NCI-H2171 (cell line): ENCODE measurements around the gene MAMLD1.

Experiments used
- DNase-seq: peaks from one replicate; lab custom pipeline; 2025; lab: John Stamatoyannopoulos, UW

MAMLD1 gene

GRCh38 chrX:150531467-150531866 is 168.3 kb downstream of the MAMLD1 start:
- no peak for DNase-seq

GRCh38 chrX:150533863-150534262 is 170.7 kb downstream of the MAMLD1 start:
- DNase-seq: no peak

DNA sequence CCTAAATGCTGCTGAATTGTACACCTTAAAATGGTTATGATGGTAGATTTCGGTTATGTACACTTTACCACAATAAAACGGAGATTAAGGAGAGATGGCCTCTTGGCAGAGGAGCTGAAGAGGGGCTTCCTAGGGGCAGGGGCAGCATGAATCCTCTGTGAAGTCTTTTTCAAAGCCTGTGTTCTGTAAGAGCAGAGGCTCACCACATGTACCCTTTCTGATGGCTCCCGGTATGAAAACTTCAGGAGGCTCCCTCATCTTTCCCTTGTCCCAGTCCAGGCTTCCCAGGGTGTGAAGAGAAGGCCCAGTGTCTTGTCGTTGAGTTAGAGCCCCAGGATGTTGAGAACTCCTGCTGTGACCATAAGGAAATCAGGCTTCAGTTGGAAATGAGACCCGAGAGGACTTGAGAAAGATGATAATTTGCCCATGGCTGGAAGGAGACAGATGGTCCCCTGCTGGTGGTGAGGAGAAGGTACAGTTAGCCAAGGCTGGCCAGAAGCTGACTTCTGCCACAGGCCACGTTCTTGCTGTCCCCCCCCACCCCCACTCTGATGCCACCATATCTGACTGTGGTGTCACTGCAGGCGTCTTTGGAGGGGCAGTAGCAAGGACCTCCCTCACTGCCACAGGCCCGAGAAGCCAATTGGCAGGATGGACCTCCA is 173.5 kb downstream of the MAMLD1 start:
- DNase-seq: no peak

DNA sequence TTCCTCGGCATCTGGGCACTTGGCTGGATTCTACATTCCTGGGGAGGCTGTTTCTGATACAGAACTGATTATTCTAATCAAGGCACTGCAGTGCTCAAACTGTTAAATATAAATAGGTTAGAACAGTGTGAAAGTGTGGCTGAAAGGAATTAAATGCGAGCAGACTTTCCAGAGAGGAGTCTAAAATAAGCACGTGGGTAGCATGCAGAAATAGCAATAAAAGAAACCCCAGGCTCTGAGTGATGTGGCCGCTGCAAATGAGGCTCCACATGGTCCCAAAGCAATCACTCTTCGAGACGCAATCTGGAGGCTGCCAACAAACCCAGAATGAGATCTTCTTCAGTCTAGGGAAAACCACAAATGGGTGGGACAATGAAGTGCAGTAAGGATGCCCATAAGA is 174.7 kb downstream of the MAMLD1 start:
- DNase-seq: no peak

GRCh38 chrX:150540965-150541364 is 177.8 kb downstream of the MAMLD1 start:
- DNase-seq: no peak

DNA sequence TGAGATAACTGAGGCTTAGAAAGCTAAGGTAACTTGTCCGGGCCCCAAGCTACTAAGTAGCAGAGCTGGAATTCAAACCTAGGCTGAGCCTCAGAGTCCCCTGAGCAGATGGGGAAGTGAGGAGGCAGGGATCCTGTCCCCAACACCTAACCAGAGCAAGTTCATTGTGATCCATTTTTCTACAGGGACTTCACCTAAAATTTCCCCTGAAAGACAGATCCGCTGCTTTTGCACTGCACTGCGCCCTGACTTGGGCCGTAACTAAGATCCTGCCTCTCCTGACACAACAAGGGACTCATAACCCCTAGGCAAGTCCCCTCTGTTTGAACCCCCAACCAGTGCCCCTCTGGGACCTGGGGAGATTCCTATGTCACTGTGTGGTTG is 179.7 kb downstream of the MAMLD1 start:
- DNase-seq: no peak

- DNase-seq: no peak
These were observed 180.4 kb downstream of the MAMLD1 start for GRCh38 chrX:150543230-150544155.

DNA sequence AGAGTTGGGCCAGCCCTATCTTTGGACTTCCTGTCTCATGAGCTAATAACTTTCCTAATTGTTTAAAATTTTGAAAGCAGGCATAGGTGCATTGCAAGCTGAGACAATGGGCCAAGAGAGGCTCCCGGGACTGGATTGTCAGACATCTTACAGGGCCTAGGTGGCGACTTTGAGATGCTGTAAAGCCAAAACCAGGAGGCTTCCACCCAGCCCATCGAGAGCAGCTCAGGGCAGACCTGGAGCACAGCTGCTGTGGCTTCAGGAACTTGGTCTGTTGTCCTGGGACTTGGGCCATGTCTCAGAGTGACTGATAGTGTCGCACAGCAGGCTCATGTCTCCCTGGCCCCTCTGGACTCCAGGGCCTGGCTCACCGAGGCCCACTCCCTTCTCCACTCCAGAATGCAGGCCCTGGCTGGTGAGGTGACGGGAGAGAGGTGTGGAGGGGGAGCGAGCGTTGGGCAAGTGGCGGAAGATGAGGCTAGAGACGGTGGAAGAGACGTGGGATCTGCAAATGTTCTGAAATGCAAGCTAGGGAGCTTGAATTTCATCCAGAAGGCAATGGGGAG is 181.2 kb downstream of the MAMLD1 start:
- no peak for DNase-seq

GRCh38 chrX:150544835-150545770 is 182.0 kb downstream of the MAMLD1 start:
- DNase-seq: no peak

- DNase-seq: no peak
These were observed 183.6 kb downstream of the MAMLD1 start for GRCh38 chrX:150546711-150547153.

- DNase-seq: peak; percentile 1
These were observed 184.4 kb downstream of the MAMLD1 start for GRCh38 chrX:150547375-150548115.

GRCh38 chrX:150548251-150548650 is 185.1 kb downstream of the MAMLD1 start:
- DNase-seq: no peak

GRCh38 chrX:150548684-150549083 is 185.6 kb downstream of the MAMLD1 start:
- DNase-seq: no peak

DNA sequence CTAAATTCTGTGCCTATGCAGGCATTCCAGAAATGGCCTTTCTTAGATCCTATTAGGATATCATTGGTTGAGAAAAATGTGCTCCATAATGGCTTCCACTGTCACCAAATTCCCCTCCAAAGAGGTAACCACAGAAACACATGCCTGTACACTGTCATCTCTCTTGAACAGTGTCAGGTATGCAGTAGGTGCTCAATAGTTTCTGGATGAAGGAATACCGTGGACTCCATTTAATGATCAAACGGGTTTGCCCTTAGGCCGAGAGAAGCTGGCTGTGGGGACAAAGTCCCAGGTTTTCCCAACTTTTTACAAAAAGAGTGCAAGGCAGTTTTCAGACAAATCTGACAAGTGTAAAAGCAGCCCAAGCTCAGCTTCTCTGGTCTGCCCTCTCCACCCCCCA is 188.8 kb downstream of the MAMLD1 start:
- DNase-seq: no peak

GRCh38 chrX:150558424-150558823 is 195.3 kb downstream of the MAMLD1 start:
- no peak for DNase-seq
